SK-N-SH (cell line): Measurements from ENCODE around the gene SGPL1.

Source experiments
- CTCF ChIP-seq: fragments of 200-600 bp; sonication (generic); IDR thresholded peaks from 2 replicates; pipeline ENCODE4 v1.6.1; 2017; ENCODE audit warnings: antibody characterized with exemption, mild to moderate bottlenecking, moderate library complexity
- EZH2phosphoT487 ChIP-seq: fragments of 200-600 bp; sonication (generic); IDR thresholded peaks from 2 replicates; pipeline ENCODE4 v1.6.1; 2017; ENCODE audit warnings: low read depth, mixed run types, mild to moderate bottlenecking, antibody characterized with exemption, moderate library complexity, borderline replicate concordance
- FOXM1 ChIP-seq: IDR thresholded peaks from 2 replicates; pipeline ENCODE4 v1.4.0; 2012; ENCODE audit warnings: low read depth, mild to moderate bottlenecking
- GATA2 ChIP-seq: sonication (generic); formaldehyde crosslinking; IDR thresholded peaks from 2 replicates; pipeline ENCODE4 v1.5.0; 2020; ENCODE audit warnings: mild to moderate bottlenecking, missing genetic modification reagents
- RAD21 ChIP-seq: IDR thresholded peaks from 2 replicates; pipeline ENCODE4 v1.6.1; 2012; ENCODE audit warnings: mild to moderate bottlenecking, low read length
- TAF1 ChIP-seq: IDR thresholded peaks from 2 replicates; pipeline ENCODE4 v1.6.1; 2012; ENCODE audit warnings: low read depth, mild to moderate bottlenecking, low read length, moderate library complexity, borderline replicate concordance
- TF ChIP-seq, protein P1 (sequence below): IDR thresholded peaks from 2 replicates; pipeline ENCODE4 v1.4.0; 2012; ENCODE audit warnings: low read depth, borderline replicate concordance
- TF ChIP-seq, protein P2 (sequence below): IDR thresholded peaks from 2 replicates; pipeline ENCODE4; 2012

GRCh38 chr10:70907637-70908405 is 92.1 kb downstream of the SGPL1 start:
- TF ChIP-seq CTCF (no peak), GATA2 (no peak), TAF1 (no peak), EZH2phosphoT487 (no peak), RAD21 (no peak), FOXM1 (no peak)
- TF ChIP-seq, protein P1, sequence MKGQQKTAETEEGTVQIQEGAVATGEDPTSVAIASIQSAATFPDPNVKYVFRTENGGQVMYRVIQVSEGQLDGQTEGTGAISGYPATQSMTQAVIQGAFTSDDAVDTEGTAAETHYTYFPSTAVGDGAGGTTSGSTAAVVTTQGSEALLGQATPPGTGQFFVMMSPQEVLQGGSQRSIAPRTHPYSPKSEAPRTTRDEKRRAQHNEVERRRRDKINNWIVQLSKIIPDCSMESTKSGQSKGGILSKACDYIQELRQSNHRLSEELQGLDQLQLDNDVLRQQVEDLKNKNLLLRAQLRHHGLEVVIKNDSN = no peak
- TF ChIP-seq, protein P2, sequence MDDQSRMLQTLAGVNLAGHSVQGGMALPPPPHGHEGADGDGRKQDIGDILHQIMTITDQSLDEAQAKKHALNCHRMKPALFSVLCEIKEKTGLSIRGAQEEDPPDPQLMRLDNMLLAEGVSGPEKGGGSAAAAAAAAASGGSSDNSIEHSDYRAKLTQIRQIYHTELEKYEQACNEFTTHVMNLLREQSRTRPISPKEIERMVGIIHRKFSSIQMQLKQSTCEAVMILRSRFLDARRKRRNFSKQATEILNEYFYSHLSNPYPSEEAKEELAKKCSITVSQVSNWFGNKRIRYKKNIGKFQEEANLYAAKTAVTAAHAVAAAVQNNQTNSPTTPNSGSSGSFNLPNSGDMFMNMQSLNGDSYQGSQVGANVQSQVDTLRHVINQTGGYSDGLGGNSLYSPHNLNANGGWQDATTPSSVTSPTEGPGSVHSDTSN = no peak
